Hepatocyte (in vitro differentiated cells): ENCODE measurements around the gene PGM1.

Source experiments
- CTCF ChIP-seq: fragments of 200-600 bp; sonication (generic); IDR thresholded peaks from 2 replicates; pipeline ENCODE4 v1.5.1; 2016; ENCODE audit warnings: antibody characterized with exemption, mild to moderate bottlenecking; ENCODE audit not compliant: poor library complexity
- EZH2 ChIP-seq: fragments of 200-600 bp; sonication (generic); IDR thresholded peaks from 2 replicates; pipeline ENCODE4 v1.6.1; 2016; ENCODE audit warnings: antibody characterized with exemption, mild to moderate bottlenecking, borderline replicate concordance
- EZH2phosphoT487 ChIP-seq: fragments of 200-600 bp; sonication (generic); IDR thresholded peaks from one replicate; pipeline ENCODE4 v1.6.1; 2018; ENCODE audit warnings: antibody characterized with exemption, mild to moderate bottlenecking, low read depth, moderate library complexity; ENCODE audit not compliant: unreplicated experiment, severe bottlenecking

GRCh38 chr1:63622849-63623566 is 29.8 kb downstream of the PGM1 start:
- TF ChIP-seq CTCF (no peak), EZH2phosphoT487 (no peak), EZH2 (no peak)
